Neural crest cell (in vitro differentiated cells): ENCODE measurements around the gene TMEM255A. TPM values are rescaled to one million over a fixed set of nuclear protein-coding genes. Genes with fewer than 3 reads are reported as not detected.

ENCODE experiments used
- DNase-seq: peaks from one replicate; pipeline ENCODE4 v3.0.0; 2021; ENCODE audit warnings: low read depth, mixed read lengths, low spot score
- H3K27ac Mint-ChIP-seq: one replicate; pipeline ENCODE4 v1.8.0; 2021; ENCODE audit warnings: mild to moderate bottlenecking, mixed read lengths; ENCODE audit not compliant: unreplicated experiment
- H3K27me3 Mint-ChIP-seq: 2 replicates; pipeline ENCODE4 v1.8.0; 2021; ENCODE audit warnings: low read depth, mild to moderate bottlenecking, mixed read lengths
- H3K36me3 Mint-ChIP-seq: 2 replicates; pipeline ENCODE4 v1.8.0; 2021; ENCODE audit warnings: low read depth, mild to moderate bottlenecking, mixed read lengths
- H3K4me1 Mint-ChIP-seq: 2 replicates; pipeline ENCODE4 v1.8.0; 2021; ENCODE audit warnings: mixed read lengths
- H3K4me3 Mint-ChIP-seq: one replicate; pipeline ENCODE4 v1.8.0; 2021; ENCODE audit warnings: mild to moderate bottlenecking, mixed read lengths
- H3K9me3 Mint-ChIP-seq: 2 replicates; pipeline ENCODE4 v1.8.0; 2021; ENCODE audit warnings: mixed read lengths
- CTCF ChIP-seq: fragments of 200-600 bp; sonication (generic); conservative IDR thresholded peaks from 2 replicates; pipeline ENCODE4 v1.5.0; 2021; ENCODE audit warnings: antibody characterized with exemption, mild to moderate bottlenecking
- total RNA-seq: library from RNA; stranded (reverse); gene quantifications from 2 replicates; pipeline ENCODE4 v1.2.1, GENCODE V29; 2021

TMEM255A gene
- total RNA-seq, 1 donor from 2014 or later: 0.70 TPM

- no peak for DNase-seq
- peaks cover 16% of the 10 kb centered on the region for H3K4me1 Mint-ChIP-seq
- H3K27ac Mint-ChIP-seq: no peak overlapping the region
- no peak for TF ChIP-seq CTCF
- no peaks in the 10 kb centered on the region for H3K9me3 Mint-ChIP-seq
- H3K27me3 Mint-ChIP-seq: peaks cover 96% of the 10 kb centered on the region
- H3K4me3 Mint-ChIP-seq: peak overlapping the region; percentile 84
- H3K36me3 Mint-ChIP-seq: no peaks in the 10 kb centered on the region
Observed at GRCh38 chrX:120309873-120310705, 1.2 kb downstream of the TMEM255A start.

GRCh38 chrX:120308959-120309872, 2.0 kb downstream of the TMEM255A start:
- Mint-ChIP-seq H3K4me1 (peaks cover 16% of the 10 kb centered on the region), H3K27me3 (peaks cover 94% of the 10 kb centered on the region), H3K9me3 (no peaks in the 10 kb centered on the region), H3K36me3 (no peaks in the 10 kb centered on the region), H3K4me3 (peak overlapping the region; percentile 84), H3K27ac (no peak overlapping the region)
- TF ChIP-seq CTCF: peak; percentile 56
- DNase-seq: no peak

GRCh38 chrX:120308558-120308957, 2.7 kb downstream of the TMEM255A start:
- DNase-seq: no peak

GRCh38 chrX:120306630-120307029, 4.6 kb downstream of the TMEM255A start:
- TF ChIP-seq CTCF: no peak
- H3K4me1 Mint-ChIP-seq: peaks cover 21% of the 10 kb centered on the region
- peaks cover 79% of the 10 kb centered on the region for H3K27me3 Mint-ChIP-seq
- H3K9me3 Mint-ChIP-seq: no peaks in the 10 kb centered on the region
- no peak for DNase-seq
- H3K36me3 Mint-ChIP-seq: no peaks in the 10 kb centered on the region
- no peak overlapping the region for H3K27ac Mint-ChIP-seq
- no peak overlapping the region for H3K4me3 Mint-ChIP-seq

More at GRCh38 chrX:120308558-120308957, 2.7 kb downstream of the TMEM255A start:
- no peak overlapping the region for H3K4me3 Mint-ChIP-seq
- peaks cover 92% of the 10 kb centered on the region for H3K27me3 Mint-ChIP-seq
- no peak overlapping the region for H3K27ac Mint-ChIP-seq
- peaks cover 13% of the 10 kb centered on the region for H3K4me1 Mint-ChIP-seq
- no peaks in the 10 kb centered on the region for H3K9me3 Mint-ChIP-seq
- peak; percentile 18 for TF ChIP-seq CTCF
- no peaks in the 10 kb centered on the region for H3K36me3 Mint-ChIP-seq

GRCh38 chrX:120305531-120306141, 5.6 kb downstream of the TMEM255A start:
- no peak for DNase-seq
- peaks cover 69% of the 10 kb centered on the region for H3K27me3 Mint-ChIP-seq
- peaks cover 21% of the 10 kb centered on the region for H3K4me1 Mint-ChIP-seq
- no peaks in the 10 kb centered on the region for H3K9me3 Mint-ChIP-seq
- H3K36me3 Mint-ChIP-seq: no peaks in the 10 kb centered on the region
- no peak overlapping the region for H3K4me3 Mint-ChIP-seq
- no peak for TF ChIP-seq CTCF
- no peak overlapping the region for H3K27ac Mint-ChIP-seq
